Activated CD8-positive, alpha-beta memory T cell treated with anti-CD3 and anti-CD28 coated beads for 48 hours (primary cell): ENCODE measurements around the gene TPPP3.
A peak's percentile ranks its signal among the peaks of the same experiment; 100 is the strongest.

Source experiments
- DNase-seq, 3 experiments: peaks; one replicate each; pipeline ENCODE4 v3.0.0-alpha.2; 2020; ENCODE audit warnings: low read depth in 2 of 3, low spot score in 2 of 3

TPPP3 gene

GRCh38 chr16:67405336-67405735, 12.0 kb upstream of the TPPP3 start:
- DNase-seq, result no peak

- DNase-seq, result no peak
These were observed 11.5 kb upstream of the TPPP3 start for GRCh38 chr16:67404740-67405226.

GRCh38 chr16:67403976-67404555, 10.8 kb upstream of the TPPP3 start:
- DNase-seq, result no peak

GRCh38 chr16:67400901-67401300, 7.6 kb upstream of the TPPP3 start:
- no peak for DNase-seq

GRCh38 chr16:67399749-67400704, 6.7 kb upstream of the TPPP3 start:
- DNase-seq, result no peak

GRCh38 chr16:67399218-67399733, 6.0 kb upstream of the TPPP3 start:
- DNase-seq, result peak in 1 of 3 experiments; percentile 54

- DNase-seq, result no peak
These were observed 5.4 kb upstream of the TPPP3 start for GRCh38 chr16:67398546-67399217.

- no peak for DNase-seq
These were observed 4.7 kb upstream of the TPPP3 start for GRCh38 chr16:67397812-67398545.

GRCh38 chr16:67397036-67397801, 3.9 kb upstream of the TPPP3 start:
- DNase-seq, result no peak

GRCh38 chr16:67396159-67397035, 3.1 kb upstream of the TPPP3 start:
- DNase-seq, result no peak

- DNase-seq, result no peak
These were observed 2.3 kb upstream of the TPPP3 start for GRCh38 chr16:67395458-67396158.

- DNase-seq, result no peak
These were observed 1.8 kb upstream of the TPPP3 start for GRCh38 chr16:67395105-67395457.

GRCh38 chr16:67394155-67395104, 1.1 kb upstream of the TPPP3 start:
- DNase-seq, result no peak

GRCh38 chr16:67393788-67394154, 473 bp upstream of the TPPP3 start:
- no peak for DNase-seq

- no peak for DNase-seq
These were observed 818 bp downstream of the TPPP3 start for GRCh38 chr16:67392301-67393059.

GRCh38 chr16:67391424-67392300, 1.6 kb downstream of the TPPP3 start:
- no peak for DNase-seq
